GM21447 (cell line): ENCODE results near the gene TMEM234.
"Not testable (repeated sequence)": the region's sequence is repeated elsewhere in the genome, so short reads cannot be mapped to it uniquely, and the experiment has no call there.

ENCODE experiments used
- ATAC-seq: cut with Tn5 transposase; IDR thresholded peaks from one replicate; pipeline ENCODE4 v1.9.1; 2021; ENCODE audit not compliant: unreplicated experiment

Gene TMEM234

DNA sequence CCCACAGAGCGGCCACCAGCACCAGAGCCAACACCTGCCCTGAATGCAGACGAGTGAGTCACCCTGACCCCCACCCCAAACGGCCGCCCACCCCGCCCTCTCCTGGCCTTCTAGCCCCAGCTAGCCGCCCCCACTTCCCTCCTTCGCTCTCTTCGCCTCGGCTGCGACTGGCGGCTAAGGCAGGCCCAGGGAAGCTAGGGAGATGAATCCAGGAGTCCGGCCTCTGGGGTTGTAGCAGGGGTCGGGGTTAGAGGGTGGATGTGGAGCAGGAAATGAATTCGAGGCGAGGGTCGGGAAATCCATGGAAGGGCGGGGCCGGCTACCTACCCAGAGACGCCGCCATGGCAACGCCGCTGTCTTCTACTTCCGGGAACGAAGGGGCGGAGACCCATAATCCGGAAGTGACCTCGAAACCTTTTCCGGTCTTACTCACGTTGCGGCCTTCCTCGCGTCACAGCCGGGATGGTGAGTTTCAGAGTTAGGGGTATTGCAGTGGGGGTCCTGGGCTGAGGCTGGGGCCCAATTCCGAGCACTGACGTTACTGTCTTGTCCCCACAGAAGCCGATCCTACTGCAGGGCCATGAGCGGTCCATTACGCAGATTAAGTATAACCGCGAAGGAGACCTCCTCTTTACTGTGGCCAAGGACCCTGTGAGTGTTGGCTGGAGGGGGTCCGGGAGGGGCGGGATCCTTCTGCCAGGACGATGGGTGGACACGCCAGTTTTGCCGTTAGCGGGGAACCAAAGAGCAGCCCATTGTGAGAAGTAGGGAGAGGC lies at the start of gene TMEM234, which contains the start of gene EIF3I:
Gene TMEM234 (minus strand): TSS at position 374 of the 776 bp plus-strand sequence. CDS start 31 bp downstream, at position 343.
Gene EIF3I (plus strand): TSS at position 428 of the 776 bp plus-strand sequence. CDS start 35 bp downstream, at position 463.
- ATAC-seq, result peak; percentile 85

GRCh38 chr1:32269744-32270143 lies 47.6 kb upstream of the TMEM234 start:
- ATAC-seq, result no peak

GRCh38 chr1:32266921-32267591 lies 44.9 kb upstream of the TMEM234 start:
- ATAC-seq, result no peak

DNA sequence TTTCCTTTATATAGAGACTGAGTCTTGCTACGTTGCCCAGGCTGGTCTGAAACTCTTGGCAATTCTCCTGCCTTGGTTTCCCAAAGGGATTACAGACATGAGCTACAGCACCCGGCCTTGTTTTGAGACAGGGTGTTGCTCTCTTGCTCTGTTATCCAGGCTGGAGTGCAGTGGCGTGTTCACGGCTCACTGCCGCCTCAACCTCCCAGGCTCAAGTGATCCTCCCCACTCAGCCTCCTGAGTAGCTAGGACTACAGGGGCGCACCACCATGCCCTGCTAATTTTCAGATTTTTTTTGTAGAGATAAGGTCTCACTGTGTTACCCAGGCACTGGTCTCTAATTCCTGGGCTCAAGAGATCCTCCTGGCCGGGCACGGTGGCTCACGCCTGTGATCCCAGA lies 43.7 kb upstream of the TMEM234 start:
- no peak for ATAC-seq

DNA sequence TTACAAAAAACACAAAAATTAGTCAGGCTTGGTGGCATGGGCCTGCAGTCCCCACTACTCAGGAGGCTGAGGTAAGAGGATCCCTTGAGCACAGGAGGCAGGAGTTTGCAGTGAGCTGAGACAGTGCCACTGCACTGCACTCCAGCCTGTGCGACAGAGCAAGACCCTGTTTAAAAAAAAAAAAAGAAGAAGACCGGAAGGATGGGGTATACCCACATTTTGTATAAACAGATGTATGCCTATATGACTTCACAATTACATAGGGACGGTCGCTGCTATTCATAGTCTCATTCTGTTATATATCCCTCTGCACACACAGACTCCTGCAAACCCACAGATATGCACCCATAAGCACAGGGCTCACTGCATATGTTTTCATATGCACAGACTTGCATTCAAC lies 41.6 kb upstream of the TMEM234 start:
- no peak for ATAC-seq

DNA sequence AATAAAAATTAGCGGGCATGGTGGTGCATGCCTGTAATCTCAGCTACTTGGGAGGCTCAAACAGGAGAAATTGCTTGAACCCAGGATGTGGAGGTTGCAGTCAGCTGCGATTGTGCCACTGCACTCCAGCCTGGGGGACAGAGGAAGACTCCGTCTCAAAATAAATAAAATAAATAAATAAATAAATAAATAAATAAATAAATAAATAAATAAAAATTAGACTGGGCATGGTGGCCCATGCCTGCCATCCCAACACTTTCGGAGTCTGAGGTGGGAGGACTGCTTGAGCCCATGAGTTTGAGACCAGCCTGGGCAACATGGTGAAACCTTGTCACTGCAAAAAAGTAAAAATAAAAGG lies 41.1 kb upstream of the TMEM234 start:
- not testable (repeated sequence) for ATAC-seq

DNA sequence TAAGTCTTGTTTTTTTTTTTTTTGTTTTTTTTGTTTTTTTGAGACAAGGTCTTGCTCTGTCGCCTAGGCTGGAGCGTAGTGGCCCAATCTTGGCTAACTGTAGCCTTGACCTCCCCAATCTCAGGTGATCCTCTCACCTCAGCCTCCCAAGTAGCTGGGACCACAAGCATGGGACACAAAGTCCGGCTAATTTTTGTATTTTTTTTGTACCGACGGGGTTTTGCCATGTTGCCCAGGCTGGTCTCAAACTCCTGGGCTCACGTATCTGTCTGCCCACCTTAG lies 35.0 kb upstream of the TMEM234 start:
- no peak for ATAC-seq

- no peak for ATAC-seq
Observed at GRCh38 chr1:32256473-32257226, 34.5 kb upstream of the TMEM234 start.

DNA sequence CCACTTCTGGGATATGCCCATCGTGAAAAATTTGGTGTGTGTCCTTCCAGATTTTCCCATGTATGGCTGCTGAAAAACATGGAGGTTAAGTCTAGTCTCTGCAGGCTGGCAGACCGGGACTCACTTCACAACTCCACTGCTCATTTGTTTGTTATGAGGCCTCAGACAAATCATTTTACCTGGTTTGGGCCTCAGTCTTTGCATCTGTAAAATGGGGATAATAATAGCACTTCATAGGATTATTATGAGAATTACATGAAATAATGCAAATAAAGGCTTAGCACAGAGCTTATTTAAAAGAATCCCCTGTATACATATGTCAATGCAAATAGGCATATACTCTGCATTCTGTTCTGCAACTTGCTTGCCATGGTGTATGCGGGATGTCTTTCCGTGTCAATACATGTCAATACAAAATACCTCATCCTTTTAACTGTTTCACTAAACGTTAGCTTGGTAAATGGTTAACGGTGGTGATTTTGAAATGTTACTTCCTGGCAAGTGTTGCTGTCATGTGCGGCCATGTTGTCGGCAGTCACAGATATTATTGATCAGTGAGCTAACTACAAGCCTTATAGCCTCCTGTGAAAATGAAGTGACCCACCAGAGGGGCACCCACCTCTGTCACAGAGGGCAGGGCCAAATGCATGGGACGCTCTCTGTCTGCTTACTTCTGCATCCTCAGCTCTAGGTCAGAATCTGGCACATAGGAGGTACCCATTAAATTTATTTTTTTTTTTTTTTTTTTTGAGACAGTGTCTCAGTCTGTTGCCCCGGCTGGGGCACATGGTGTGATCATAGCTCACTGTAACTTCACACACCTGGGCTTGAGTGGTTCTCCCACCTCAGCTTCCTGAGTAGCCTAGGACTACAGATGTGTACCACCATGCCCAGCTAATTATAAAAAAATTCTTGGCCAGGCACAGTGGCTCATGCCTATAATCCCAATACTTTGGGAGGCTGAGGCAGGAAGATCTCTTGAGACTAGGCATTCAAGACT lies 33.2 kb upstream of the TMEM234 start:
- ATAC-seq, result no peak

GRCh38 chr1:32250893-32251716 lies 29.0 kb upstream of the TMEM234 start, which contains the start of gene LCK:
TSS of gene LCK (plus strand) at chr1:32251265. CDS start at chr1:32274330, 23,065 bp downstream.
- ATAC-seq, result no peak

DNA sequence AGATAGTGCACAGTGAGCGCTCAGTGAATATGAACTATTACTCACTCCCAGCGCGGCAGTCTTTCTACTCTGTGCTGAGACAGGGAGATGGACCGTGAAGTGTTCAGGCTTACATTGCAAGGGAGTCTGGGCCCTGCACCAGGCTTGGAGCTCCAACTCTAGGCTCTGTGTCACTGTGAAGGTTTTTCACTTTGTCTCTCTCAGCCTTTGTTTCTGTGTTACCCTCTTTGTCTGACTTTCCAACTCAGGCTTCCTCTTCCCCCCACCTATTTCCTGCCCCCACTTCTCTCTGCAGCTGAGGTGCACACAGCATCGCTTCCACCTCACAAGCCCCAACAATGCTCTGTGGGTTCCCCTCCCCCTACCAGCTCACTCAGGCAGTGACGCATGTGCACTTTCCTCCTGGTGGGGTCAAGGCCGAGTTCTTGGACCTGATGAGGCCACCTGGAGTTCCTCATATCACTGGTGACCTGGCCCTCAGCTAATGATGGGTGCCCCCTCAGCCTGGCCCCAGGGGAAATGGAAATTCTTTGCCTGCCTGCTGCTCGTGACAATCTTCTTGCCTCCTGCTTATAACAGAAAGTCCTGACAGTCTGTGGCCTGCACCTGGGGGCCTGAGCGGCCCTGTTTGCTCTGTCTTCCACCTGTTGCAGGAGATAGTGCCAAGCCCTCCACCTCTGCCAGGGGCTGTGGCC lies 27.8 kb upstream of the TMEM234 start:
- peak; percentile 60 for ATAC-seq

GRCh38 chr1:32247983-32248889 lies 26.1 kb upstream of the TMEM234 start:
- no peak for ATAC-seq

DNA sequence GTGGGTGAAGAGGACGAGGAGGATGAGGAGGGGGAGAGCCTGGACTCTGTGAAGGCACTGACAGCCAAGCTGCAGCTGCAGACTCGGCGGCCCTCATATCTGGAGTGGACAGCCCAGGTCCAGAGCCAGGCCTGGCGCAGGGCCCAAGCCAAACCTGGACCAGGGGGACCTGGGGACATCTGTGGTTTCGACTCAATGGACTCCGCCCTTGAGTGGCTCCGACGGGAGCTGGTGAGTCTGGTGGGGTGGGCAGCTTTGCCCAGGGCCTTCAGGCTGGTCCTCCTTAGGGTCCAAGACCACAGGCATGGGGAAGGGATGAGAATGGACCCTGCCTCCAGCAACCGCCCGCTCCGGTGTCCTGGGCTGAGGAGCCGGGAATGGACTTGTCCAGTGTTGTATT lies 25.3 kb upstream of the TMEM234 start:
- no peak for ATAC-seq

- ATAC-seq, result no peak
Observed at GRCh38 chr1:32246888-32247273, 24.7 kb upstream of the TMEM234 start, which contains the start of gene FAM167B. TSS of gene FAM167B (plus strand) at chr1:32247222. CDS start at chr1:32247422, 200 bp downstream.

DNA sequence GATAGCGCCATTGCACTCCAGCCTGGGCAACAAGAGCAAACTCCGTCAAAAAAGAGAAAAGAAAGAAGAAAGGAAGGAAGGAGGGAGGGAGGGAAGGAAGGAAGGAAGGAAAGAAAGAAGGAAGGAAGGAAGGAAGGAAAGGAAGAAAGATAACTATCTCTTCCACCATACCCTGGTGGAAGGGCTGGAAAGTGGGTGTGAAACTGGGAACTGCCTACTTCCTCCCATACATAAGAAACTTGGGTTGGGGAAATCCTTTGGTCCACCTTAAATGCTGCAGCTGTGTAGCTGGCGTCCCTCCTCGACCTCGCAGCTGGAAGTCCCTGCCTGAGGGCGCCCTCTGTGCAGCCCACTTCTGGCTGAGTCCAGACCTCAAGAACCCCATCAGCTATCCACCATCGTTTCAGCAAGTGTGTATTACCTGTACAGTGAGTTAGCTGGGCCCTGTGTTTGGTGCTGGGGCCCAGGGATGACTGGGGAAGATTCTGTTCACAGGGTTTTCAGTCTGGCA lies 20.2 kb upstream of the TMEM234 start:
- ATAC-seq, result no peak

DNA sequence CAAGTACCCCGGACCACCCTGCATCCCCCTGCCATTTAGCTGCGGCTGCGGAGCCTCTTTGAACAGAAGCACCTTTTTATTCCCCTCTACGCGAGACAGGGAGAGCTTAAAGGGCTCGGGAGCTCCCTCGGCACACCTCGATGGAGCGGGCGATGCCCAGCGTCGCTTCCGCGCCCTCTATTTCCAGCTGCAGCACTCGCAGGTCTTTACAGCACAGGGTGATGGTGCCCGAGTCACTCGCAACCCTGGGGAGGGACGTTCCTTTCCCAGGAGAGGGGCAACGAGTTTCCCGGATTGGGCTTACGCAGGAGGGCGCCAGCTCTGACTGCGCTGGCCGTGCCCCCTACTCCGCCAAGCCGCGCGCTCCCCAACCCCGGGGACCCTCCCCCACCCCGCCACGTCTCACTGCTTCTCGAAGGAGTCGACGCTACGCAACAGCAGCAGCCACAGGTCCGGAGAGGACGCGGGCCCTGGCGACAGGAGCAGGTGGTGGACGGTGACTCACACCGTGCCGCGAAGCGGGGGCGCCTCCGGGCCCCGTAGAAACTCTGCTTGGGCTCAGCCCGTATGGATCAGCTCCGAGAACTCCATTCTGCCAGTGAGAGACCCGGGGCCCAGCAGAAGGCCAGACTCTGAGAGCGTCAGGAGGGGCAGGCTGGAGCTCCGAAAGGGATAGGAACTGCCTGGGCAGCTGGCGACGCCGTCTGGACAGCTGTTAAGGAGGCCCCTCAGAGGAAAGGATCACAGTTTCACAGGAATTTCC lies 19.0 kb upstream of the TMEM234 start:
- ATAC-seq, result no peak
